DND-41 (cell line): ENCODE measurements around the gene AEN.

Source experiments
- CTCF ChIP-seq: IDR thresholded peaks from 2 replicates; pipeline ENCODE4 v1.5.1; 2012; ENCODE audit warnings: borderline replicate concordance, low read length, moderate library complexity, mild to moderate bottlenecking; ENCODE audit not compliant: poor library complexity, severe bottlenecking; ENCODE audit errors: extremely low read depth
- EZH2 ChIP-seq: IDR thresholded peaks from 3 replicates; pipeline ENCODE4 v1.6.1; 2012; ENCODE audit warnings: borderline replicate concordance, low read depth, mild to moderate bottlenecking, moderate library complexity, low read length, inconsistent platforms; ENCODE audit not compliant: severe bottlenecking

- TF ChIP-seq CTCF (no peak), EZH2 (no peak)
These were observed 35.7 kb downstream of the AEN start for GRCh38 chr15:88656760-88657221.
